A204.1 (cell line): ENCODE results near the gene CTH.
"Not testable (repeated sequence)": the region's sequence is repeated elsewhere in the genome, so short reads cannot be mapped to it uniquely, and the experiment has no call there.

Source experiments
- FAIRE-seq: peaks from 2 replicates; lab custom pipeline; 2012; peaks lifted over from hg19 to GRCh38; lab: Jason Lieb, UNC

Gene CTH

DNA sequence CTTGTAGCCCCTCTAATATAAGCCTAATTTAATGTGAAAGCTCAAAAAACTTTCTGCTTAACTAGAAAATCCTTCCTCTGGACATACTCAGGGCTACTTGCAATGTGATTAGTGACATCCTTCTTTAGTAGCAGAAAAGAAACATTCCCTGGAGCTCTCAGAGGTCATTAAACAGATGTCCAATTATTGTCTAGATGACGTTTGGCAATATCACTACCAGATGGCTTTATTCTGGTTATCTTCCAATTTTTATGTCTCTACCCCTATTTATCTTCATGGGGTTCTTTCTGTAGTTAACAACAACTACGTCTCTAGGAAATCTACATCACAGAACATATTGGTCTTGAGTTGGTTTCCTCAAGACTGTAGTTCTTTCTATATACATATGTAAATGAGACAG is 44.2 kb downstream of the CTH start:
- no peak for FAIRE-seq

DNA sequence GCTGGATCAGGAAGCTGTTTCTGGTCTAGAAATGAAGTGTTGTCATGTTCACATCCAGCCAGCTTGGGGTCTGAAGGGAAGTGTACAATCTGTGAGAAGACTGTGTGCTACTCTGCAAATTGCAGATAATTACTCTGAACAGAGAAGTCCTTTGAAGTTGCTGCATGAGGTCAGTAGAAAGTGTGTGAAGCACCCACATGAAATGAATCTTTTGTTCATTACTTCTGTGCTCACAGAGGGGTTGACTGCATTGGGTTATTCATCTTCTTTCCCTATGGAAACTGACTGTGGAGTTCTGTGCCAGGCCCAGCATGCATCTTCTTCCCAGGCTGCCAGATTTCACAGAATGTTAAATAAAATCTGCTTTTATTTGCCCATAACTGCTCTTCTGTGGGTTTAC is 47.1 kb downstream of the CTH start:
- FAIRE-seq, result no peak

DNA sequence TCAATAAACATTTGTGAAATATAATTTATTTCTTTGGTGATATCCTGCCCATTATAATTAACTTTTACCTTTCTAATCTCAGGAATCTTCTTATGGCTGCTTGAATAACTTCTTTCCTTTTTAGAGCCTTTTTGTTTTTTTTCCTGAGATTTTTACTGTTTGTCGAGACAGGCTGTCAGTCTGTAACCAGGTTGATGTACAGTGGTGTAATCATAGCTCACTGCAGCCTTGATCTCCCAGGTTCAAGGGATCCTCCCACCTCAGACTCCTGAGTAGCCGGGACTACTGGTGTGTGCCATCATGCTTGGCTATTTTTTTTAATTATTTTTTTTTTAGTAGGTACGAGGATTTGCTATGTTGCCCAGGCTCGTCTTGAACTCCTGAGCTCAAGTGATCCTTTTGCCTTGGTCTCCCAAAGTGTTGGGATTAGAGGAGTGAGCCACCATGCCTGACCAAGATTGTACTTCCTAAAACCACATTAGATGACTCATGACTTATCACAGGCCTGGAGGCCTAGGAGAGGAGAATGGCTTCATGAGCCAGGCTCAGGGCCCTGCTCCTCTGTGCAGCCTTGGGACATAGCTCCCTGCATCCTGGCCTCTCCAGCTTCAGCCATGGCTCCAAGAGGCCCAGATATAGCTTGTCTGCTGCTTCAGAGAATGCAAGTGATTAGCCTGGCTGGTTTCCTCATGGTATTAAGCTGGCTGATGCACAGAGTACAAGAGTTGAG is 48.6 kb downstream of the CTH start:
- no peak for FAIRE-seq

DNA sequence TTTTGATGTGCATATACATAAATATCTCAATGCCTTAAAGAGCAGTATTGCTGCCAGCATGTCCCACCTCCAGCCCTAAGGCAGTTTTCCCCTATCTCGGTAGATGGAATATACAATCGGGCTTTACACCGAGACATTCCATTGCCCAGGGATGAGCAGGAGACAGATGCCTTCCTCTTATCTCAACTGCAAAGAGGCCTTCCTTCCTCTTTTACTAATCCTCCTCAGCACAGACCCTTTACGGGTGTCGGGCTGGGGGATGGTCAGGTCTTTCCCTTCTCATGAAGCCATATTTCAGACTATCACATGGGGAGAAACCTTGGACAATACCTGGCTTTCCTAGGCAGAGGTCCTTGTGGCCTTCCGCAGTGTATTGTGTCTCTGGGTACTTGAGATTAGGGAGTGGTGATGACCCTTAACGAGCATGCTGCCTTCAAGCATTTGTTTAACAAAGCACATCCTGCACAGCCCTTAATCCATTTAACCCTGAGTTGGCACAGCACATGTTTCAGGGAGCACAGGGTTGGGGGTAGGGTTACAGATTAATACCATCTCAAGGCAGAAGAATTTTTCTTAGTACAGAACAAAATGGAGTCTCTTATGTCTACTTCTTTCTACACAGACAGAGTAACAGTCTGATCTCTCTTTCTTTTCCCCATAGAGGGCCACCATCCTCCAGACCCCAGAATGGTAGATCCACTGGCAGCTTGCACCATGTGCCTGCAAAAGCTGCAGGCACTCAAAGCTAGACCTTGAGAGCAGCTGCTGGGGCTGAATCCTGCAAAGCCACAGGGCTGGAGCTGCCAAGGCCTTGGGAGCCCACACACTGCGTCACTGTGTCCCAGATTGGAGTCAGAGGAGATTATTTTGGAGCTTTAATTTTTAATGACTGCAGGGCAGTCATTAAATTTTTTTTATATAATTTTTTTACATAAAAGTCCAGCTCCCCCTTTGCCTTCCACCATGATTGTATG is 50.0 kb downstream of the CTH start:
- FAIRE-seq, result not testable (repeated sequence)

DNA sequence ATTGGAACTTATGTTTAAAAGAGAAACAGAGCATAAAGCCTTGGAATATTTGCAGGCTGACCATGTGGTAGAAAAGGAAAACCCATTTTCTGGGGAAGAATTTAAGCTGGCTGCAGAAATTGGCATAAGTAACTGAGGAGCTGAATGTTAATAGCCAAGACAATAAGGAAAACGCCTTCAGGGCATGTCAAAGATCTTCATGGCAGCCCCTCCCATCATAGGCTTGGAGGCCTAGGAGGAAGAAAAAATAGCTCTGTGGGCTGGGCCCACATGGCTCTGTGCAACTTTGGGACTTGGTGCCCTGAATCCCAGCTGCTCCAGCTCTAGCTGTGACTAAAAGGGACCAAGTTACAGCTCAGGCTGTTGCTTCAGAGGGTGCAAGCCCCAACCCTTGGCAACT is 51.5 kb downstream of the CTH start:
- FAIRE-seq, result no peak

DNA sequence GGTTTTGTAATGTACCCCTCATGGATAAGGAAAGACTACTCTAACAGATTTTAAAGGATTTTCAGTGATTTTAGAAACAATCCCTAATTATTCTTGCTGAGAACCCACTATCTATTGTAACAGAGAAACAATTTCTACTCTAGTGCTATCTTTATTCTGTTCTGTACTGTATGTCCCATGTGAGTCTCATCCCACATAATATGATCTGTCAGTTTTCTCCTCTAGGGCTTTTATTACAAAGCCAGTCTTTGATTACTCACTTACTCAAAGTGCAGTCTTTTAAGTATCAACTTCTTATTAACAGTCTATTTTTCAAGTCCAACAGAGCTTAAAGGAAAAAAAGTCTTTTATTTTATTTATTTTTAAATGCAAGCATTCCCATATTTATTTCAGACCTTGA is 54.8 kb downstream of the CTH start:
- FAIRE-seq, result no peak

DNA sequence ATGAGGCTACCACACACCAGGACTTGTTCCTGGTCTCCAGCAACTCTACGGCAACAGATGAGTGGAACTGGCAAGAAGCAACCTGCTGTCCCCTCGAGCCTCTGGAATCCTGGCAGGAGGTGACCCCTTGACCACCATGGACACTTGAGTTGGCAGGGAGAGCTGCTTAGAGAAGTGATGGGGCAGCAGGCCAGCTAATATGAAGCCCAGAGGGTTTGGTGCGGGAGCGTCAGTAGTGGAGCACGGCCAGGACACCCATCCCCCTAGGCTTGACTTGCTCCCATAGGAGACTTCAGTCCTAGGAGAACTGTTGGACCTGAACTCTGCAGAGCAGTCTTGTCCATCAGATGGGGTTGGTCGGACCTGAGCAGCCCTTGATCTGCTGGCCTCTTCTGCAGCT is 56.5 kb downstream of the CTH start:
- FAIRE-seq, result no peak

DNA sequence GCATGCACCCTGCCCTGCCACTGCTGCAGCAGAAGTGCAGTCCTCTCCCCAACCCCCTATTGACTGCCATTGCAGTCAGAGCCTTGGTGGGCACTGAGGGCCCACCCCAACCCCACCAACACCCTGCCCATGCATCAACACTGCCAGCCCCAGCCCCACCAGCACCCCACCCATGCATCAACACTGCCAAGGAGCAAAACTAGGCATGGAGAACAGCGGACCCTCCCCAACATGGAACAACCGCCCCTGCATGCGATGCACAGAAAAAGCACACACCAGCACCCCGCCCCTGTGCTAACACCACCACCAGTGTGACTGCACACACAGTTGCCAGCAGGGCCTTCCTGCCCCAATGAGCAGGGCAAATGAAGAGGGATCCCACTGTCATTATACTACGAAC is 57.1 kb downstream of the CTH start:
- no peak for FAIRE-seq

DNA sequence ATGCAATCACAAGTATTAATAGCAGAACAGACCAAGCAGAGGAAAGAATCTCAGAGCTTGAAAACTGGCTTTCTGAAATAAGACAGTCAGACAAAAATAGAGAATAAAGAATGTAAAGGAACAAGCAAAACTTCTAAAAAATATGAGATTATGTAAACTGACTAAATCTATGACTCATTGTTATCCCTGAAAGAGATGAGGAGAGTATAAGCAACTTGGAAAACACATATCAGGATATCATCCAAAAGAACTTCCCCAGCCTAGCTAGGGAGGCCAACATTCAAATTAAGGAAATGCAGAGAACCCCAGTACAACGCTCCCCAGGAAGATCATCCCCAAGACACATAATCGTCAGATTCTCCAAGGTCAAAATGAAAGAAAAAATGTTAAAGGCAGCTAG is 58.1 kb downstream of the CTH start:
- FAIRE-seq, result not testable (repeated sequence)

DNA sequence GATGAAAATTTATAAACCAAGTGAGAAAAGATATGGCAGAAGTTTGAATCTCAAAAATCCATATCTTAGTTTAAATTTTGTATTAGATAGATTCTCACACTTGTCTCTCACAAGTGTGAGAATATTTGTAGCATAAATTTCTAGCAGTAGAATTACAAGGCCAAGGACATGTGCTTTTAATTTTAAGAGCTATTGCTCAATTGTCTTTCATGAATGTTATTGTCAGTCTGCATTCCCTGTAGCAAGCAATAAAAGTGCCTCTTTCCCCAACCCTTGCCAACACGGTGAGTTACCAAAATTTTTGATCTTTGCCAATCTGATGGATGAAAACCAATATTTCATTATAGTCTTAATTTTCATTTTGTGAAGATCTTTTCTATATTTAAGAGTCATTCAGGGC is 64.0 kb downstream of the CTH start:
- FAIRE-seq, result no peak

DNA sequence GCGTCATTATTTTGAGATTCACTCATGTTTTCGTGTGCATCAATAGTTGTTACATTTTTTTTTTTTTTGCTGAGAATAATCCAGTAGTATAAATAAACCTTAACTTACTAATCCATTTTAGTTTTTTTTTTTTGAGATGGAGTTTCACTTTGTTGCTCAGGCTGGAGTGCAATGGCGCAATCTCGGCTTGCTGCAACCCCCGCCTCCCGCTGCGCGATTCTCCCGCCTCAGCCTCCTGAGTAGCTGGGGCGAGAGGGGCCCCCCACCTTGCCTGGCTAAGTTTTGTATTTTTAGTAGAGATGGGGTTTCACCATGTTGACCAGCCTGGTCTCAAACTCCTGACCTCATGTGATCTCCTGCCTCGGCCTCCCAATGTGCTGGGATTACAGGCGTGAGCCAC is 66.0 kb downstream of the CTH start:
- FAIRE-seq, result no peak

DNA sequence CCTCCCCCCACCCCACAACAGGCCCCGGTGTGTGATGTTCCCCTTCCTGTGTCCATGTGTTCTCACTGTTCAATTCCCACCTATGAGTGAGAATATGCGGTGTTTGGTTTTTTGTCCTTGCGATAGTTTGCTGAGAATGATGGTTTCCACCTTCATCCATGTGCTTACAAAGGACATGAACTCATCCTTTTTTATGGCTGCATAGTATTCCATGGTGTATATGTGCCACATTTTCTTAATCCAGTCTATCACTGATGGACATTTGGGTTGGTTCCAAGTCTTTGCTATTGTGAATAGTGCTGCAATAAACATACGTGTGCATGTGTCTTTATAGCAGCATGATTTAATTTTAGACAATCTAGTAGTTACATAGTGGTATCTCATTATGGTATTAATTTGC is 66.8 kb downstream of the CTH start:
- FAIRE-seq, result not testable (repeated sequence)

DNA sequence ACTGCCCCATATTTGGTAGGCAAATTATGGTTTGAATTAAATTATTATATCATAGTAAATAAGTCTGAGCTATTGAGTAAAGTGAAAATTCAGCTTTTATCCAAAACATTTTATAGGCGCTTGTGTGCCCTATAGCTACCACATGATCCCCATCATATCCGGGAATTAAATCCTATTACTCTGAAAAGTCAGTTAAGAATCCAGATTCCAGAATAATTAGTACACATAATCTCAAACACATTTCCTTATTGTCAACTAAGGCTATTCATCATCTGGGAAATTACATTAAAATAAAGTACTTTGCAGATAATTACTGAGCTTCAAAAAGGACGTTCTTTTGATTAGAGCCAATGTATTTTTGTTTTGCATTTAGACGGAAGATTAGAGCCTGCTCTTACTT is 72.3 kb downstream of the CTH start:
- no peak for FAIRE-seq

DNA sequence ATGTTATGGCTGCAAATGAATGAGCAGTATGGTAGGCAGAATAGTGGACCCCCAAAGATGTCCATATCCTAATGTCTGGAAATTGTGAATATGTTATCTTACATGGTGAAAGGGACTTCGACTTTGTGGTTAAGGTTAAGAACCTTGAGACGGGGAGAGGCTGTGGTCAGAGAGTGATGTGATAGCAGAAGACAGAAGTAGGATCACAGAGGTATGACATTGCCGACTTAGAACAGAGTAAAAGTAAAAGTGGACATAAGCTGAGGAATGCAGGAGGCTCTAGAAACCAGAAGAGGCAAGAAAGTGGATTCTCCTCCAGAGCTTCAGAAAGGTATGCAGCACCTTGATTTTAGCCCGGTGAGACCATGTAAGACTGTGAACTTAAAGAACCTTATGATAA is 74.6 kb downstream of the CTH start:
- FAIRE-seq, result no peak

DNA sequence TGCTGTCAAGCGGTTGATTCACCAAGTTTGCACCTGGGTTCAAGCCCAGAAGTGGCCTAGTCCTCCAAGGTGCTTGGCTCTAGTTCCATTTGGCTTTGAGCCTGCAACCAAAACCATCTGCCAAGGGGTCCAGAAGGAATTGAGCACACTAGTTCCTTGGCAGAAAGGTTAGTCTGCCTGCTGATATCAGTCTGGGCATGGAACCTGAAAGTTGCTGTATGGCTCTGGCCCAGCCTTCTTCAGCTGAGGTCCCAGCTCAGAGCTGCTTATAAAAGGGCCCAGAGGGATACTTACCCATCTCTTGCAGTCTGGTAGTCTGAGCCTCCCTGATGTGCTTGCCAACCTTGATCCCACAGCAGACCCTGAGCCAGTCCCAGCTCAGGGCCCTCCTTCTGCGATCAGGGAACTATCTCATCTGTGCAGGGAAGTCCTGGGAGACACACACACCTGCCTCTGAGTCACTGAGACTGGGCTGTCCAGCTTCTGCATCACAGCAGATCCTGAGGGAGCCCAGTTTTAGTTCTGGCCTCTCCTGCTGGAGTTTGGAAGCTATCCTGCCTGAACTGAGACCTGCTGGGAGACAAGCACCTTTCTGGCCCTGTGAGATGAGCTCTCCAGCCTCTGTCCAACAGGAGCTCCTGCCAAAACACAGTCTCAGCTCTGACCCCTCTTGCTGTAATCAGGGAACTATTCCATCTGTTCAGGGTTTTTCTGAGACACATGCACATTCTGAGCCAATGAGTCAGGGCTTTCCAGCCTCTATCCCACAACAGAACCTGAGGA is 75.8 kb downstream of the CTH start:
- no peak for FAIRE-seq

DNA sequence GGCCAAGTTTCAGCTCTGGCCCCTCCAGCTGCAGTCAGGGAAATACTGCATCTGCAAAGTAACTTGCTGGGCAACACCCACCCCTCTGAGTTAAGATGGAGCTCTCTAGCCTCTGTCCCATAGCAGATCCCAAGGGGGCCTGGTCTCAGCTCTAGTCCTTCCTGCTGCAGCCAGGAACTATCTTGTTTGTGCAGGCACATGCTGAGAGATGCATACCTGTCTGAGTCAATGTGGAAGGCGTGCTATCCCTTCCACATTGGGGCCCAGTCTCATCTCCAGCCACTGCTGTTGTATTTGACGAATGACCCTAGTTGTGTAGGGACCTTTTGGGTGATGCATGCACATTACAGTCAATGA is 76.4 kb downstream of the CTH start:
- no peak for FAIRE-seq

DNA sequence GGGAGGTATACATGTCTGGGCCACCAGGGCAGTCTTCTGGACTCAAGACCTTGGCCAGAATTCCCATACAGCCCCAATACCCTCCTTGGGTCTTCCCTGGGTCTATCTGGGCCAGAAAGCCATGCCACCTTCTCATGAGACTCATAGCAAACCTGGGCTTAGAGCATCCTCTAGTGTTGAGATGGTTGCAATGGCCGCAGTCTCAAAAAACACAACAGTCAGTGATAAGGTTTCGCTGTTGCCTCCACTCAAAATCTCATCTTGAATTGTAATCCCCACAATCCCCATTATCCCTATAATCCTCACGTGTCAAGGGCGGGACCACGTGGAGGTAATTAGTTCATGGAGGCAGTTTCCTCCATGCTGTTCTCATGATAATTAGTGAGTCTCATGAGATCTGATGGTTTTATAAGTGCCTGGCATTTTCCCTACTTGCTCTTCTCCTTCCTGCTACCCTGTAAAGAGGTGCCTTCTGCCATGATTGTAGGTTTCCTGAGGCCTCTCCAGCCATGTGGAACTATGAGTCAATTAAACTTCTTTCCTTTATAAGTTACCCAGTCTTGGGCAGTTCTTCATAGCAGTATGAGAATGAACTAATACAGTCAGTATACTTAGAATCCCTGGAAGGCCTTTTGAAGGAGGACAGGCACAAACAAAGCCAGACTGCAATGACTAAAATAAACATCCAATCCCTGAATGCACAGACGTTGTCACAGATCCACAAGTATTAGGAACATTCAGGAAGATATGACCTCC is 77.0 kb downstream of the CTH start:
- FAIRE-seq, result no peak
